CD4-positive, alpha-beta T cell treated with Interleukin-1 beta for 1 hour (primary cell): ENCODE data around the gene RAI14.
"Not testable (repeated sequence)": the region's sequence is repeated elsewhere in the genome, so short reads cannot be mapped to it uniquely, and the experiment has no call there.

Experiments used
- DNase-seq, 2 donors: peaks; one replicate each; pipeline ENCODE4 v3.0.0-alpha.2; 2020 to 2022

RAI14 gene

GRCh38 chr5:34736445-34737115 lies 80.5 kb downstream of the RAI14 start:
- DNase-seq, result no peak

GRCh38 chr5:34737731-34738130 lies 81.6 kb downstream of the RAI14 start:
- no peak for DNase-seq

- DNase-seq, result no peak
Observed at GRCh38 chr5:34738381-34738780, 82.3 kb downstream of the RAI14 start.

- no peak for DNase-seq
Observed at GRCh38 chr5:34740389-34740806, 84.3 kb downstream of the RAI14 start.

- DNase-seq, result no peak
Observed at GRCh38 chr5:34742061-34742460, 85.9 kb downstream of the RAI14 start.

GRCh38 chr5:34743878-34744277 lies 87.8 kb downstream of the RAI14 start:
- DNase-seq, result no peak

- DNase-seq, result no peak
Observed at GRCh38 chr5:34748431-34748830, 92.3 kb downstream of the RAI14 start.

GRCh38 chr5:34749431-34749873 lies 93.3 kb downstream of the RAI14 start:
- no peak for DNase-seq

- no peak for DNase-seq
Observed at GRCh38 chr5:34750206-34750605, 94.1 kb downstream of the RAI14 start.

- no peak for DNase-seq
Observed at GRCh38 chr5:34751807-34752736, 95.9 kb downstream of the RAI14 start.

GRCh38 chr5:34753236-34753635 lies 97.1 kb downstream of the RAI14 start:
- not testable (repeated sequence) for DNase-seq

- no peak for DNase-seq
Observed at GRCh38 chr5:34755926-34756325, 99.8 kb downstream of the RAI14 start.

GRCh38 chr5:34756781-34757624 lies 100.9 kb downstream of the RAI14 start:
- DNase-seq, result no peak

GRCh38 chr5:34758514-34758913 lies 102.4 kb downstream of the RAI14 start:
- DNase-seq, result no peak

GRCh38 chr5:34759213-34759612 lies 103.1 kb downstream of the RAI14 start:
- DNase-seq, result not testable (repeated sequence)

GRCh38 chr5:34765662-34766061 lies 109.5 kb downstream of the RAI14 start:
- DNase-seq, result no peak

GRCh38 chr5:34767180-34767579 lies 111.1 kb downstream of the RAI14 start:
- no peak for DNase-seq

- no peak for DNase-seq
Observed at GRCh38 chr5:34770486-34770885, 114.4 kb downstream of the RAI14 start.

- no peak for DNase-seq
Observed at GRCh38 chr5:34771076-34771475, 114.9 kb downstream of the RAI14 start.

- no peak for DNase-seq
Observed at GRCh38 chr5:34772267-34773098, 116.4 kb downstream of the RAI14 start.

GRCh38 chr5:34774139-34774538 lies 118.0 kb downstream of the RAI14 start:
- no peak for DNase-seq

GRCh38 chr5:34774678-34775077 lies 118.5 kb downstream of the RAI14 start:
- not testable (repeated sequence) for DNase-seq
